ENCODE results near the gene GPANK1.
A peak's percentile ranks its signal among the peaks of the same experiment; 100 is the strongest.

The GPANK1 gene

GRCh38 chr6:31619805-31620585 is 44.8 kb downstream of the GPANK1 start:
- DNase-seq (ENCODE audit: low read depth in 2 of 2), result peak; percentile 96 to 97

- DNase-seq (ENCODE audit: low read depth in 2 of 2), result no peak
These were observed 47.8 kb downstream of the GPANK1 start for GRCh38 chr6:31617010-31617409.

GRCh38 chr6:31615748-31616147 is 49.0 kb downstream of the GPANK1 start:
- DNase-seq (ENCODE audit: low read depth in 2 of 2), result no peak

- DNase-seq (ENCODE audit: low read depth in 2 of 2), result no peak
These were observed 49.9 kb downstream of the GPANK1 start, which contains the start of gene AIF1 for GRCh38 chr6:31614684-31615578. Gene AIF1, plus strand, starts transcription at chr6:31615234. Its CDS starts 96 bp downstream, at chr6:31615330.

- no peak for DNase-seq (ENCODE audit: low read depth in 2 of 2)
These were observed 50.6 kb downstream of the GPANK1 start for GRCh38 chr6:31614075-31614619.
